DMS114 treated with DMSO at 0.1 percent for 48 hours (cell line): ENCODE results near the gene MACROH2A1.
"Not testable (repeated sequence)": the region's sequence is repeated elsewhere in the genome, so short reads cannot be mapped to it uniquely, and the experiment has no call there.

Experiments
- DNase-seq: peaks from one replicate; lab custom pipeline; 2025; ENCODE audit not compliant: unreplicated experiment; lab: John Stamatoyannopoulos, UW

MACROH2A1 gene

DNA sequence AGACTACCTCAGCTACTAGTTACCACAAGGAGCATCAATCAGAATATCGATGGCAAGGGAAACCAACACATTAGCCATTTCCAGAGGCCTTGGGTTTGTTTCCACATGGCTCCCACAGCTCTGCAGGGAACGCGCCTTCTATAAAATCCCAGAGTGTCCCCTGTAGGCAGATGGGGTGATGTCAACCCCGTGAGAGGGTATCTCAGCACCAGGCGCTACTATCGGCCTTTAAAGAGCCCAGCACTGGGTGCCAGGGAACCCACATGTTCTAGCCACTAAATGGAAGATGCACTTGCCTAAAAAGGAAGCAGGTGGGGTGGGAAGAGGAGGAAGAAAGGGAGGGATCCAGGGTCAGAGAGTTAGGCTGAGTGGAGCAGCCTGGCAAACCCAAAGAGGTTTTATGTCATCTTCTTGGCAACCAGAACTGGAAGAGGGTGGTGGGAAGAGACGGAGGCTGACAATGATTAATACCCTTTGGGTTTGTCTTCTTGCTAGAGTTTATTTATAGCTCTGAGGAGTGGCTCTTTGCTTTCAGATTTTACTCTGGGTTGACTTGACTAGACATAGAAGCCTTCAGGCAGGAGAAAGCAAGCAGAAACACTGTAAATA lies 19.9 kb downstream of the MACROH2A1 start:
- DNase-seq = no peak

DNA sequence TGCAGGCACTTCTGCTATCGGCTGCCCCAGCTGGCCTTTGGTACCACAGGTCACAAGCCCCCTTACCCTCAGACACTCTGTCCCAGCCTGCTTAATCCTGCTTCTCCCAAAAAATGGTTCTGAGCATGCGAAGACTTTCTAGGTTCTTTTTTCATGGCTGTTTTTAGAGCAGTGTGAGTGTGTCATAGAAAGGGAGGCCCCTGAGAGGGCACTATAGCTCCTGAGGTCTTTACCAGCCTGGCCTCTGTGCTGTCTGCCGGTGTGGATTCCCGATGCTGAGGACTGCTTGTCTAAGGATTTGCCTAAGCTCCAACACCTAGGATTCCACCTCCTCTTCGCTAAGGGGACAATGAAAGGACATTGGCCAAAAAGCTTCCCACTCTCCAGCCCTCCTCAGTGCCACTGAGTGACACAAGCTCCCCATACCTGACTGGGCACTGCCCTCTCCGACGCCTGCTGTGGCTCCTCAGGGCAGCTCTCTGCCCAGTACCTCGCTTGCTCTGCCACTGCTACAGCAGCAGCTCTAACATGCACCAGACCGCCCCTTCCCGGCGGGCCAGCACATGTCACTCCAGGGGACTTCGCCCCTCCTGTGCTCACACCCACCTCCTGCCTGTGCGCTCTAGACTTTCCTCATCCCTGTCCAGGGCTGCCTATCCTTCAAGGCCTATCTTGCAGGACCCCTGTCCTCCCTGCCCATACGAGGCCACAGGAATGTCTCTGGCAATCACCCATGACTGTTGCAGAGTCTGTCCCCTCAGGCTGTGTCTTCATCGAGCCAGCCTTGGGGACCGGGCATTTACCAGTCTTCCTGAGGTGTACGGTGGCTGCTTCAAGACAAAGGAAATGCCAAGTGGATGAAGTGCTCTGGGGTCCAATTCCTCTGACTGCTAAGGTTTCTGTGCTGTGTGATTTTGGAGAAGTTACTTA lies 21.0 kb downstream of the MACROH2A1 start:
- no peak for DNase-seq

DNA sequence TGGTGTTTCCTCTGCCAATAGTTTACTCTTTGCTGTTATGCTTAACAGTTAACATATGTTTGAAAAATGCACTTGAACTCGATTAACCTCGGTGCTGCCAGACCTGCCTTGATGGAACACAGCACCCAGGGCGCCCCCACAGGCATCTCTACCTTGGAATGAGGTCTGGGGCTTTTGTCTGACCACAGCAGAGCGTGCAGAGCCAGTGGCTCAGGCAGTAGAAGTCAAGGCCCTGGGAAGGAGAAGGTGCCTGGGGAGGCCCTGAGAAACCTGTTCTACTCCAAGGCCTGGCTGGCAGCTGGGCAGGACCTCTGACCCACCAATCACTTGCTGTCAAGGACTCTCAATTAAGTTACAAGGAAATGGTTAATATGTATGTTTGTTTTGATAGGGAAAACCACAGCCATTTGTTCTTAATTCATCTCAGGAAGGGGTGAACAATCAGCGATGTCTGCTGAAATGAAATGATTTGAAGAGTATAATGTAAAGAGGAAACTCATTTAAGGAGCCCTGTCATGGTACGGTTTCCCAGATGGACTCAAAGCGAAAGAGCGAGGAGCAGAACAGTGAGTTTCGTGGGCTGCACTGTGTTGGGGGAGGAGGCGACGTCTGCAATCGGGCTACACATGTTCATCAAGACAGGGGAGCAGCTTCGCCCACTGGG lies 21.9 kb downstream of the MACROH2A1 start:
- DNase-seq = no peak

DNA sequence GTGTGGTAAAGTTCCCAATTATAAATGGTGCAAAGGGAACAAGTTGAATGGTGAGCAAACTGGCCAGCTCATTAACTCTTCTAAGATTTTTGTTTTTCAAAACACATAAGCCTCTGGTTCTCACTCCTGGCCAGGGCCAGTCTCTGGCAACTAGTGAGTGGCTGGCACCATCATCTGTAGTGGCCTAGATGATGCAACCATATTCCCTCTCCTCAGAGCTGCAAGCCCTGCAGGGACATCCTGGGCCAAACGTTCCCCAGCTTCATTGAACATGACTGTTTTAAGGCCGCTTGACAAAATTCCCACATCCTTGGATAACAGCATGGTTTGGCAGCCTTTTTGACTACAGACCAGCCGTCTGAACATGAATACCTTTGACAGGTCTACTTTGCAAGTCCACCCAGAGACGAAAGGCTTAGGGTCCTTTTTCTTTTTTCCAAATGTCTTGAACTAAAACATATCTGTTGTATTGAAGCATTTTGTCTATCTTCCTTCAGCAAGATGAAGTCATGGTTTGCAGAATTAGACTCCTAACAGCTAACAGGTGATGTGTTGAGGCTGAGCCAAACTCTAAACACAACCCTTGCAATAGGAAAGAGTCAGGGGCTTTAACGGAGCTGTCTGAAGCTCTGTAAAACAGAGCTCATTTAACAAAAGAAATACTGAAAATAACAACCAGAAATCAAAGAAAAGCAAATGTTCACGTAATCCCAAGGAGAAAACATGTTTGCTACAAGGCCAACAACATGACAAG lies 23.8 kb downstream of the MACROH2A1 start:
- DNase-seq = no peak

DNA sequence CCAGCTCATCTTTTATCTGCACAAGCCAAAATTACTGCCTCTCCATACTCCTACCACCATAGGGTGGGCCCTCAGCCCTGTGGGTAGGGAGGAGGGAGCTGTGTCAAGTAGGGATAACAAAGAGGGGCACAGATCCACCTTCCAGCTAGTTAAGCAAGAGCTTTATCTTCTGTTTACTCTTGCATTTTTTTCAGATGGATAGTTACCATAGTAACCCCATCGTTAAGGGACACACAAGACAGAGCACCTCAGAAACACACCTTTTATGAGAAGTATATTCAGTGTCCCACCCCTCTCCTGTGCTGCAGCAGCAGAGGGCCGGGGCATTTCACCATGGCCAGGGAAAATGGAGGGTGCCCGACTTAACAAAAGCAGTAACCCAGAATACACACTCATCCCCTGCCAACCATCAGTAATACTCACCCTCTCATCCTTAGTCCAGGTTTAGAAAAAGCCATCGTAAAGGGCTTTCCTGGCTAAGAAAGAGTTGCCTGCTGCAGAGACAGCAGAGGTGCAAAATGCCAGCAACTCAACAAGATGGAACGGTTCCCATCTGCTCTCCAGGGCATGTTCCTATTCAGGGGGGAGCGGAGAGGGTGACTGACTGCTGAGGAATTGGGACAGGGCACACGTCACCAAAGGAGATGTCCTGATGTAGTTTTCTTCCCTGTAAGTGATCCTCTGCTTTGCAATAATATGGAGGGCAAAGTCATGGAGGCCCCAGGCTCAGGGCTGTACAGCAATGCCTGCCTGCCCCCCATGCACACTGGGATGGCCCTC lies 25.1 kb downstream of the MACROH2A1 start:
- DNase-seq = no peak

DNA sequence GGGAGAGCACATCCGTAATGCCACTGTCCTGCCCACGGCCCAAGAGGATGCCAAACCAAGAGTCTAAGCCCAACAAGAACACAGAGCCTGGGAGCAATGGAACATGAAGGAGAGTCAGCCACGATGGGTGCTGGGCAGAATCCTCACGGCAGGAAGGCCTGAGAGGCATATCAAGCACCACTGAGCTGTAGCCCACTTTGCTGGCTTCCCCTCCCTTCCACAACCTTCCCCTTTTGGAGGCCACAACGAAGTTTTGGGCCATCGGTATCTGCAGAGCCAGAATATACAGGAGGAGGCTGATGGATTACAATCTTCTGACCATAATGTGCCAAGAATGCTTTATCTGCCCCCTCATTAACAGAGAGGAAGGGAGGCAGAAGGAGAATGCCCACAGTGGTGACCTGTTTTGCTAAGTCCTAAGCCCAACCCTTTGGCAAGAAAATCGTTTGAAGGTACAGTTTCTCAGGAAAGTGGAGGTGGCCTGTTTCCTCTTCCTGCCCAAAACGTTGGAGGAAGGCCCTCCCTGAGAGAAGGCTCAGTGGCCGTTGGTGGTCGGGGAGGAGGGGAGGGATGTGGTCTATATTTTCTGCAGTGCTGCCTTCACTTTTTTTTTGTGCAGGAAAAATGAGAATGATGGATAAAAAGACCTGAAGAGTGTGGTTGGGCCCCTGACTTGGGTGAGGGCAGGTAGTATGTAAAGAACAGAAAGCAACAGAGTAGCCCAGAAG lies 26.2 kb downstream of the MACROH2A1 start:
- no peak for DNase-seq

DNA sequence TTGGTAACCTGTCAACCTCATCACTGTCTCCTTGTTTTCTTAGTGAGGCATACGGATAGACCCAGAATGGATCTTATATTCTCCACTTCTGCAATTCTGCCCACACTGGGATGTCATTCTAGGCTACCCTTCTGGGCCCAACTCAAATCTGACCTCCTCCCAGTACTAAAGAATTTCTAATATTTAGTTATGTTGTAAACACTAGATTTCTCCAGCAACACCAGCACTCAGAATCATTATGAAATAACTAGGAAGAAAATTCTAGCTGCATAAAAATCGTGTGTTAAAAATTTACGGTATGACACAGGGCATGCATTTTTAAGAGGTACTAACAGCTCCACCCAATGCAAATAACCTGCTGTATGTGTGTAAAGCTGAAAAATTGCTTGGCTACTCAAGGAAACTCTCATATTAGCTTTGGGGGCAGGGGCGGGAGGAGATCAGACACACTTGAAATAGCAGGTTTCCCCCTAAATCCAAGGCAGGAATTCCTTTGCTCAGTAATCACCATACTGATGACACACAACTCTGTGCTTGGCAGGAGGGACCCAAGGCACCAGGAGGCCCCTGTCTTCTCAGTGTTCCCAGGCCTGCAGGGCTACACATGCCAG lies 27.3 kb downstream of the MACROH2A1 start:
- no peak for DNase-seq

DNA sequence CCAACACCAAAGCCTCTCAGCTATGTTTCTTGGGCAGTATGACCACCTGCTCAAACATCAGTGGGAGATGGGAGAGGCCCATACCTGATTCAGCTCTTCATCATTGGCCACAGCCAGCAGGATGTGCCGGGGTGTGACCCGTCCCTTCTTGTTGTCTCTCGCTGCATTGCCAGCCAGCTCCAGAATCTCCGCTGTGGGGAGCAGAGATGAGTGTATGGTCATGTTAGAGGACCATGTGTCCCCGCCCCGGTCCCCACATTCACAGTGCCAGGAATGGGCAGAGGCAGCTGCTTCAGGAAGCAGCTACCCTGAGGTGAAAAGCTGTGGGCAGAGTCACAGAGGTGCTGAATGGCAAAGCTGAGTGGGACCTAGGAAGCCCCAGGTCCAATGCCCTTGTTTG lies 29.1 kb downstream of the MACROH2A1 start:
- DNase-seq = no peak

DNA sequence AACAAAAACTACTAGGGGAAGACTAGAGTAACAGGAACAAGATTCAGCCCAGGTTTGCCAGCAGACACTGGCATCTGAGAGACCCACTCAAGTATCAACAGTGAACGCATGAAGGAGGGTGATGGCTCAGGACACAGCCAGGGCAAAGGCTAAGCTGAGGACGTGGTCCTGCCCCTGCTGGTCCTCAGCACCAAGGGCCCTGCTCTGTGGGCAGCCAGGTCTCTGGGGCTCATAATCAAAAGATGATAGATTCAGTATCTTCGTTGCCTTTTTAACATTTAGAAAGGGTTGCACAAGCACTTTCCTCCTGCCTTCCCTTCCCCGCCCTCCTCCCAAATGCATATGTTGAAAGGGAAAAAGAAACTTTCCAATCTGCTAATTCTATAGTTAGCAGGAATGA lies 31.5 kb downstream of the MACROH2A1 start:
- no peak for DNase-seq

DNA sequence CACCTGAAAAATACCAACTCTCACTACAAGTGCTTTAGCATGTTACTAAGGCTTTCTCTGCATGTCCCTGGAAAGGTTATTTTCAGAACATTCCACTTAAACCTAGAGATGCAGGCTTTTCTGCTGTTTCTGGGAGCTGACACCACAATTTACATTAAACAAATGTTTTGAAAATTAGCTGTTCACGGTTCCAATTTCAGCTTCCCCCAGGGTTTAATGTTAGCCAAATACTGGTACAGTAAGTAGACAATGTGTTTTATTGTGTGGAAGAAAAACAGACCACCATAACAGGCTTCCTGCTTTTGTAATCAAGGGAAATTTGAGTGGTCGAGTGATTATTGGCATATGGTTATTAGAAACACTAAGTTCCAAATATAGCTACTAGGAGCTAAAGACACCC lies 32.0 kb downstream of the MACROH2A1 start:
- no peak for DNase-seq

DNA sequence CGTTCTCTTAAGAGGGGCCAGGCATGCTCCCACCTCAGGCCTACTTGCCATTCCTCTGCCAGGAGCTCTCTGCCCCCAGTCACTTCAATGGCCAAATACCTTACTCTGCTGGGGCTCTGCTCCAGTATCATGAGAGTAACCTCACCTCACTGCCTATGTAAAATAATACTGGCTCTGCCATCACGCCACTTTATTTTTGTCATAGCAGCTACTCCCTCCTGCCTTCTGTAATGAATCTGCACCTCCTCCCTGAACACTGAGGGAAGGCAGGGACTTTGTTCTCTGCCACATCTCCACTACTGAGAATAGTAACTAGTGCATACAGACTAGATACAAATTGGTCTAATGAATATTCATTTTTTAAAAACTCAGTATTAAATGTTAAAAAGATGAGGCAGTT lies 33.8 kb downstream of the MACROH2A1 start:
- no peak for DNase-seq

DNA sequence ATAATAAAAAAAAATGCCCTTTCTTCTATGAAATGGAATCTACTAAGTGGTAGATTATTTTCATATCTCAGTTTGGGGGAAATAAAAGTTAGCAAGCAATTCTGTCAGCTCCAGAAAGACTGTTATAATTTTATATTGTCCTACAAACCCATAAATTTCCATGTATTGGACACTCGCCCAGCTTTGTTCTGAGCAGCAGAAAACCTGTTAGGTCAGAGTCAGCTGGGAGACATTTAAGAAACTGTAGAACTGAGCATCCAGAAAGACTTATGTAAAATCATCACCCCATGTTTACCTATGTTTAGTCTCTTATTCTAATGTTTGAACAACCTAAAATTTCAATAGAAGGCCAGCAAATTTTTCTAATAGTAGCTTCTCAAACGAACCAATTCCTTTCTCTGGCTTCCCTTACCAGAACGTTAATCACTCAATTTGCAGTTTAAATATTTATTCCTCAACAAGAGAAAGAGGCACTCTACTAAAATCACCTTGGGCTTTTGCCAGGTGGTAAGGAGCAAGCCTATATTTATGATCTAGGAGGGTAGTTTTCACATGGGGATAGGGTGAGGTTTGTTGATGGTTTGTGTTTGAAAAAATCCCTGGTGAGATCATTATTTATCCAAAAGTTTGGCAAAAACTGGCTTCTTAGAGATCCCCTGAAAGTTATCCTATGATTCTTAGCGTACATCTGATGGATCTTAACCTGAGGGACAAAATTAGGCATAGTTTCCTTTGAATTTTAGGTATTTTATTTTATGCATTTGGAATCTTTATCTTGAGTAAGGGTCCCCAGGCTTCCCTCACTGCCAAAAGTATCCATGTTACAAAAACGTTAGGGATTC lies 34.4 kb downstream of the MACROH2A1 start:
- DNase-seq = no peak

DNA sequence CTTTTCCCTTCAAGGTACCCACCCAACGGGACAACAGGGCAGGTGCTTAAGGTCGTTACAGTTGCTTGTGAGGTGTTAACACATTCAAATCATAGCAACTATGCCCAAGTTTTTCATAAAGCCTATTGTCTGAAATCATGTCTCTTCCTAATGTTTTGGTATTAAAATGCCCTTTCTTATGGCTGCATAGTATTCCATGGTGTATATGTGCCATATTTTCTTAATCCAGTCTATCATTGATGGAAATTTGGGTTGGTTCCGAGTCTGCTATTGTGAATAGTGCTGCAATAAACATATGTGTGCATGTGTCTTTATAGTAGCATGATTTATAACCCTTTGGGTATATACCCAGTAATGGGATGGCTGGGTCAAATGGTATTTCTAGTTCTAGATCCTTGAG lies 35.7 kb downstream of the MACROH2A1 start:
- DNase-seq = not testable (repeated sequence)

DNA sequence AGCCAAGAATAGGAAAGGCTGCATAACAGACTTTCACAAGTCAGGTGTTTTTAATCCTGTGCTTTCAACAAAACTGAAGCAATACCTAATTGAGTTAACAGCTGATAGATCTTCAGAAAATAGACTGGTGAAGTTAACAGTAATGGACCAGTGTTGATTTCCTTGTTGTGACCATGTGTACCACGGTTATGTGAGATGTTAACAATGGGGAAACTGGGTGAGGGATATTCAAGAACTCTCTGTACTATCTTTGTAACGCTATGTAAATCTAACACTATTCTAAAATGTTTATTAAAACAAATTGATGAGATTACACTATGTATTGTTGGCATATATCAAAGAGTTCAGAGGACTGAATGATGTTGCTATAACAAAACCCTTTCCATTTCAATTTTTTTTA lies 36.9 kb downstream of the MACROH2A1 start:
- DNase-seq = no peak

DNA sequence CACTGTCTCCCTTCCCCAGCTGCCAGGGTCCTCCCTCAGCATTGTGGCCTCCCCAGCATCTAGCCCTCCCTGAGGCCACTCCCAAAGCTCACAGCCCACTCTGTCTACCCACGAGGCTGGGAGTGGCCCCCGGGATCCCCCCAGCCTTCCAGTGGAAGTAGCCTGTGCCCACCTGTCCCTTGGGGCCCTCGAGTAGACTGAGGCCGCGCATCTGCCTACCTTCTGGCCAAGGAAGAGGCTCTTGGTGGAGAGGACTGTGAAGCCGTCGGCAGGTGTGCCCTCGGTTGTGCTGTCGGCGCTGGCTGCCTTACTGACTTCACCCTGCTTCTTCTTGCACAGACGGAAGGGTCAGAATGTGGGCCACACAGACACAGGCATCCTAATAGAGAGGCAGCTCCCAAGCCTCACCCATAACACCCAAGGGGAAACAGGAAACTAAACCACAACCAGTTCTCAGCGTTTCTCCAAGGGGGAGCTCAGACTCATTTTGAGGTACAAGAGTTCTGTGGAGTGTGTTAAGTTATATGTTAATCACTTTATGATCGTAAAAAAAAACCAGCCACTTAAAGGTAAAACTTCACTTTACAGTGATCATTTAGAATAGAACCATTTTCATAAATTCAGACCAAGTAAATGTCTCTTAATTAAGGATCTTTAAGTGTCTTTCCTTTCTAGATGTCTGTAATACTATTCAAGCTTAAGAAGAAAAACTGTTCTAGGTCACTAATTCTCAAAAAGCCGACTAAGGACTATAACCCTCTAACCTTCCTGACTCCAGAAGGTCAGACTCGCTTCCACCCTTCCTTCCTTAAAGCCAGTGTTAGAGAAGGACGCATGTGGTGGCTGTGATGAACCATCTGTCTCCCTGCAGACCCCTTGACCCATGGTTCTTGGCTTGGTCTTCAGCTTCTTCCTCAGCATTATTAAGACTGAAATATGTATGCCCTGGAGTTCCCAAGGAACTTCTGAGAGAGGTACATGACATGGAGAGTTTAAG lies 38.5 kb downstream of the MACROH2A1 start:
- DNase-seq = no peak

DNA sequence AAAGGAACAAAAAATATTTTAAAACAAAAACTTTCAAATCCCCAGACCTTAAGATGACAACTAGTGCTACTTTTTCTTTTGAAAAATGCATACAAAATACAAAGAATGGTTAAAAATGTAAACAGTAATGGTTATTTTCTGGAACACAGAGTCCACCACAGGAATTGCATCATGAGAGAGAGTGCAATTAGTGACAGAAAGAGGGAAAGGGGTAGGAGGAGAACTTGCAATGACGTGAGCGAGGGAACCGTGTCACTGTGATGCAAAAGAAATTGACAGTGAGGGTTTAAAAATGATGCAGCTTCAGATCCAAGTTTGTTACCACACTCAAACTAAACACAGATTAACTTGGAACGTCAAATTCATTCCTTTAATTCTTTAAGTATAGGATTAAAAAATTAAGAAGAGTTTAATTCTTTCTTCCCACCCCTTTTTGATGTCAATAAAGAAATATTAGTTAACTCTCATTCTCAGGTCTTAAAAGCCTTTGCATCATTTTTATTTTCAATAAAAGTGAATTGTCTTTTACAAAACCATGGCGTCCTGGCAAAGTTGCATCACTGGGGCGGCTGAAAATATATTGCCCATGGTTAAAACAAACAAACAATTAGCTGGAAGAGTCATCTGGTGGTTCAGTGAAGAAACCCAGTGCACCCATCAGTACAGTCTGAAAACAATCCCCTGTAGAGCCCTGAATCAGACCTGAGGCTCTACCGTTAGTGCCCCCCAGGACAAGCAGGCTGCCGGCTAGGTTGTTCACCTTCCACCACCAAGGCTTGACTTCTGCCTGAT lies 39.5 kb downstream of the MACROH2A1 start:
- no peak for DNase-seq

DNA sequence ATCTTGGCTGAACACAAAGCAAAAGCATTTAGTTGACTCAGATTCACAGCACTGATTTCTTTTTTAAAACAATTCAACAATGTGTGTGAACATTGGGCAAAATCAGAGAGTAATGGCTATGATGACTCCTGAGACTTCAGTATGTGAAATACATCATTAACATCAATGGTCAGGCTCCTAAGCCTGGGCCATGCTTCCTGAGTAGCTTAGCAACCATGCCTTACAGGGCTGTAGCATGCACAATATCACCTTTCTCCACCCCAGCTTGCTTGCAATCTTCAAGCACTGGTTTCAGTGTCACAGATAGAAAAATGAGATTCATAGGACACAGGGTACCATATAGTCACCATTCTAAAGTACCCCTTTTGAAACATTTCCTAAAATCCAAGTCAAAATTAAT lies 41.3 kb downstream of the MACROH2A1 start:
- DNase-seq = no peak
